ENCODE results near the gene USP31.

USP31 gene

GRCh38 chr16:23024044-23024443, 125.2 kb downstream of the USP31 start:
- DNase-seq (ENCODE audit: low read depth in 3 of 3) = no peak

GRCh38 chr16:23020084-23020483, 129.2 kb downstream of the USP31 start:
- no peak for DNase-seq (ENCODE audit: low read depth in 3 of 3)

- DNase-seq (ENCODE audit: low read depth in 3 of 3) = no peak
Observed at GRCh38 chr16:23016368-23016767, 132.9 kb downstream of the USP31 start.

- DNase-seq (ENCODE audit: low read depth in 3 of 3) = no peak
Observed at GRCh38 chr16:23015580-23015979, 133.7 kb downstream of the USP31 start.

- DNase-seq (ENCODE audit: low read depth in 3 of 3) = no peak
Observed at GRCh38 chr16:23014592-23014991, 134.7 kb downstream of the USP31 start.

Data from stimulated activated CD4-positive, alpha-beta T cell treated with anti-CD3 and anti-CD28 coated beads, TNF-alpha, amount 100 ng/mL, for 48 hours (primary cell).